GM18517 (cell line): ENCODE data around the gene LPP.

Source experiments
- ATAC-seq: cut with Tn5 transposase; IDR thresholded peaks from one replicate; pipeline ENCODE4 v1.9.1; 2021; ENCODE audit warnings: mild to moderate bottlenecking, moderate library complexity; ENCODE audit not compliant: unreplicated experiment

The LPP gene

GRCh38 chr3:188916934-188917401 lies 763.0 kb downstream of the LPP start:
- no peak for ATAC-seq

- ATAC-seq: no peak
Measured at GRCh38 chr3:188918093-188918492, 764.1 kb downstream of the LPP start.

DNA sequence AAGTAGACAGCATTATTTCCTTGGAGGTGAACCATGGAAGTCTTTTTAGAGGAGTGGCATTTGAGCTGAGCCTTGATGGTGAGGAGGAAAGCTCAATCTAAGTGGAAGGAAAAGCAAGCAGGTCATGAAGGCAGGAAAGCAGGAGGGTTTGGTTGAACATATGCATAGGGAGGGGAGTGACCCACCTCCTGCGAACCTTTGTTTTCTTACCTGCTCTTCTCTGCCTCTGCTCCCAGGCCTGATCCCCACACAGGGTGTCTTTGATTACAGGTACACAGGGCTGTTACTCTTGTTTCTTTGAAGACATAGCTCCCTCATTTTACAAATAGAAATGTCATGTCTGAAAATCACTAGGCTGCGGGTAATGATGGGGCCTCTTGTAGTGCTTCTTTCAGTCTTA lies 769.7 kb downstream of the LPP start:
- ATAC-seq: no peak

GRCh38 chr3:188925376-188925775 lies 771.4 kb downstream of the LPP start:
- no peak for ATAC-seq

DNA sequence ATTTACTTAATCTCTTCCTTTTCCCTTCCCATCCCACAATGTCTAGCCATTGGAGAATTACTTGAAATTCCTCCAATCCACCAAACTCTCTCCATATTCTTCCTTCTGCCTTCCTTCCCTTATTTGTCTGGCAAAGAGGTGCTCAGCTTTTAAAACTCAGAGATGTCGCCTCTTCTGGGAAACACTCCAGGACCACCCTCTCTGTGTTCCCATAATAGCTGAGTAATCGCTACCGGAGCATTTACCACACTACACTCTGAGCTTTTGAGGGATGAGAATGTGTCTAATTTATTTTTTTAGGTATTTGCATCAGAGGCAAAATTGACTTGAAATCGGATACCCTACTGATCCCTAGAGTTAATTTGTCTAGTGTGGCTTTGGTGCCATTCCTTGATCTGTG lies 772.2 kb downstream of the LPP start:
- ATAC-seq: no peak

GRCh38 chr3:188926741-188927511 lies 773.0 kb downstream of the LPP start:
- no peak for ATAC-seq

- ATAC-seq: no peak
Measured at GRCh38 chr3:188927971-188928370, 774.0 kb downstream of the LPP start.

GRCh38 chr3:188929137-188929536 lies 775.2 kb downstream of the LPP start:
- no peak for ATAC-seq

GRCh38 chr3:188931036-188931435 lies 777.1 kb downstream of the LPP start:
- no peak for ATAC-seq

- ATAC-seq: no peak
Measured at GRCh38 chr3:188931531-188931930, 777.6 kb downstream of the LPP start.

DNA sequence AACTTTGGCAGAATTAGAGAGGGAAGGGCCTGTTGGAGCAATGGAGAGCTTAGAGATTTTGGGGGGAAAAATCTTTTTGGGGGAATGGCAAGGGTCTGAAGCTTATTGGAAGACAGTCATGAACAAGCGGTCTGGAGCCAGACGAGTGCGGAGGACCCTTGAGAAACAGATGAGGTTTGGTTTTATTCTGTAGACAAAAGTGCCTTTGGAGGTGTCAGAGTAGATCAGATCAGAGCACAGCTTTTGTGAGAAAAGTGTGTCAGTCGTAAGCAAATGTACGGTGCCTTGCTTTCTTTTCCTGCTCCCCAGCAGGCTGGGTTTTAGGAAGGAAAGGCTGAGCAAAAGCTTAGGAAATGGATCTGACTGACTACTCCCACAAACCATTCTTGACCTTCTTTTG lies 781.0 kb downstream of the LPP start:
- no peak for ATAC-seq

GRCh38 chr3:188936597-188937107 lies 782.7 kb downstream of the LPP start:
- no peak for ATAC-seq

DNA sequence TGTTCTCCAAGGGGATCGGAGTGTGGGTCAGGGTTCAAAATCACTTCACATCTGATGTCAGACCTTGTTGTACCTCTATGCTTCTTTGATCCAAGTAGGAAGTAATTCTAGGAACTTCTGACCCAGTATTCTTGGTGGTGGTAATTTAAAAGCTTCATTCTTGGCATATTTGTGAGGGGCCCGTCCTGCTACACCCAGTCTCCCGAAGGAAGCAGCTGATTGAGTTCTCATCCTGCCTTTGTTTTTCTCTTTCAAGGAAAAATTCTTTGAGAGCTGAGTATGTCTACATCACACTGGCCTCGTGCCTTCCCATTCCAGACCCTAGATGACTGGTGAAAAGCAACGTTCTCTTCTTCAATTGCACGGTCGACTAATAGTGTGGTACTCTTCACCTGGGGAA lies 783.4 kb downstream of the LPP start:
- no peak for ATAC-seq

- no peak for ATAC-seq
Measured at GRCh38 chr3:188938999-188939398, 785.0 kb downstream of the LPP start.

- ATAC-seq: no peak
Measured at GRCh38 chr3:188939814-188940572, 786.0 kb downstream of the LPP start.
